Measurements from ENCODE around the gene RNF207.

Gene RNF207

GRCh38 chr1:6170742-6171201, 35.1 kb upstream of the RNF207 start:
- intact Hi-C loops (cut with DNase I): no loop called here
- peak in 10 of 42 donors; percentile 25 to 71 (median 37) for DNase-seq

GRCh38 chr1:6171548-6172124, 34.3 kb upstream of the RNF207 start:
- intact Hi-C loops (cut with DNase I): no loop called here

GRCh38 chr1:6172549-6172948, 33.4 kb upstream of the RNF207 start:
- no peak for DNase-seq
- intact Hi-C loops (cut with DNase I): no loop called here

More at GRCh38 chr1:6171548-6172124, 34.3 kb upstream of the RNF207 start:
- no peak for DNase-seq

- no peak for DNase-seq
- intact Hi-C loops (cut with DNase I): no loop called here
Observed at GRCh38 chr1:6174621-6175410, 31.1 kb upstream of the RNF207 start.

- intact Hi-C loops (cut with DNase I): no loop called here
Observed at GRCh38 chr1:6175411-6175828, 30.5 kb upstream of the RNF207 start.

GRCh38 chr1:6176779-6177178, 29.1 kb upstream of the RNF207 start:
- intact Hi-C loops (cut with DNase I): no loop called here
- DNase-seq: no peak

More at GRCh38 chr1:6175411-6175828, 30.5 kb upstream of the RNF207 start:
- DNase-seq: no peak

- intact Hi-C loops (cut with DNase I): no loop called here
- DNase-seq: no peak
Observed at GRCh38 chr1:6177681-6178380, 28.1 kb upstream of the RNF207 start.

- DNase-seq: no peak
- intact Hi-C loops (cut with DNase I): no loop called here
Observed at GRCh38 chr1:6178751-6179563, 27.0 kb upstream of the RNF207 start.

- intact Hi-C loops (cut with DNase I): no loop called here
Observed at GRCh38 chr1:6179564-6180175, 26.2 kb upstream of the RNF207 start.

GRCh38 chr1:6180268-6180706, 25.6 kb upstream of the RNF207 start, which contains the start of gene CHD5:
CHD5 (minus strand) TSS chr1:6180321; CDS start chr1:6180023, 298 bp downstream.
- intact Hi-C loops (cut with DNase I): no loop called here
- DNase-seq: peak in 1 of 42 donors; percentile 23

More at GRCh38 chr1:6179564-6180175, 26.2 kb upstream of the RNF207 start:
- no peak for DNase-seq

GRCh38 chr1:6180707-6181311, 25.1 kb upstream of the RNF207 start:
- intact Hi-C loops (cut with DNase I): no loop called here

GRCh38 chr1:6181347-6181770, 24.6 kb upstream of the RNF207 start:
- no peak for DNase-seq
- intact Hi-C loops (cut with DNase I): no loop called here

More at GRCh38 chr1:6180707-6181311, 25.1 kb upstream of the RNF207 start:
- DNase-seq: no peak

GRCh38 chr1:6183520-6183989, 22.4 kb upstream of the RNF207 start:
- DNase-seq: no peak
- intact Hi-C loops (cut with DNase I): no loop called here

GRCh38 chr1:6184083-6184783, 21.7 kb upstream of the RNF207 start:
- intact Hi-C loops (cut with DNase I): no loop called here

GRCh38 chr1:6185151-6185550, 20.8 kb upstream of the RNF207 start:
- no peak for DNase-seq
- intact Hi-C loops (cut with DNase I): no loop called here

More at GRCh38 chr1:6184083-6184783, 21.7 kb upstream of the RNF207 start:
- no peak for DNase-seq

GRCh38 chr1:6185635-6186382, 20.1 kb upstream of the RNF207 start:
- intact Hi-C loops (cut with DNase I): no loop called here

More at GRCh38 chr1:6185635-6186382, 20.1 kb upstream of the RNF207 start:
- peak in 13 of 42 donors; percentile 33 to 67 (median 49) for DNase-seq

All from head of caudate nucleus (tissue), 42 donors.